Measurements from ENCODE around the gene MFSD1. TPM values are rescaled to one million over a fixed set of nuclear protein-coding genes. Genes with fewer than 3 reads are reported as not detected.

MFSD1 gene
- total and polyA plus RNA-seq, 2 of the 13 experiments (the other 11 are each of a cell fraction or from before 2014, with no cell fraction given), result 17.3 to 37.9 TPM

- no peak overlapping the region for H3K4me2 ChIP-seq (ENCODE audit: low read depth, low read length)
- H3K36me3 ChIP-seq (replicated peaks in 1 of 2; ENCODE audit: control insufficient read depth in 1 of 2, insufficient read depth in 2 of 2, low read length in 2 of 2), result no peaks in the 10 kb centered on the region
- H4K20me1 ChIP-seq (ENCODE audit: insufficient read depth, low read length), result no peaks in the 10 kb centered on the region
- TF ChIP-seq ZNF280D (CRISPR knock-in tag; IDR thresholded peaks at IDR 0.05), result no peak
- no peak for TF ChIP-seq ZNF687 (CRISPR knock-in tag; IDR thresholded peaks at IDR 0.05)
- no peak for TF ChIP-seq ZNF331 (CRISPR knock-in tag; IDR thresholded peaks at IDR 0.05)
- TF ChIP-seq CHCHD3 (CRISPR knock-in tag; IDR thresholded peaks at IDR 0.05), result no peak
- TF ChIP-seq ZMYM3 (CRISPR knock-in tag; IDR thresholded peaks at IDR 0.05), result no peak
- ChIA-PET POLR2A (no interaction called here), CTCF (ENCODE audit: low intra/inter-chr PET ratio, low total read pairs) (interaction anchor here (3.7 kb wide), 1 partner anchor 133 kb away, joined by 28 read pairs; no protein-coding TSS in a partner anchor)
- in situ Hi-C loops (cut with HindIII; ENCODE audit: extremely low pct_ligation_motif_present, low pct_unique_long_range_greater_than_20kb) (loop anchor here (5.0 to 25.0 kb wide), 2 partner anchors 65 to 255 kb away; no protein-coding TSS in a partner anchor), intact Hi-C loops (cut with micrococcal nuclease; ENCODE audit: unreplicated experiment) (no loop called here)
- H3K9me3 ChIP-seq (ENCODE audit: low read length), result no peaks in the 10 kb centered on the region
- H3K4me1 ChIP-seq (ENCODE audit: insufficient read depth, low read length), result 0 out of 2 replicates have a peak, but pooled peaks cover 6% of the 10 kb centered on the region
- BruUV-seq (replicated peaks), result no TSS peak
- no peak overlapping the region for H3K4me3 ChIP-seq (replicated peaks in 1 of 3; ENCODE audit: insufficient read depth in 1 of 3, low read depth in 2 of 3, low read length in 3 of 3)
- no peak overlapping the region for H3K27ac ChIP-seq (ENCODE audit: extremely low read length, insufficient read depth, low read length)
- FAIRE-seq (no peak), DNase-seq (ENCODE audit: low spot score) (no peak), ATAC-seq (no peak)
- H2AFZ ChIP-seq (ENCODE audit: low read length), result no peak overlapping the region
- 22% methylated on average over 8 of the region's 8 CpGs for WGBS (ENCODE audit: low lambda C conversion rate)
- no peak overlapping the region for H3K9ac ChIP-seq (ENCODE audit: insufficient read depth, low read depth, low read length)
- no peaks in the 10 kb centered on the region for H3K27me3 ChIP-seq (ENCODE audit: control insufficient read depth in 1 of 2, insufficient read depth in 2 of 2, low read length in 2 of 2)
- no peaks in the 10 kb centered on the region for H3K79me2 ChIP-seq (ENCODE audit: insufficient read depth, low read length)
These were observed 9.1 kb upstream of the MFSD1 start for GRCh38 chr3:158792709-158793108.

Data from HepG2 (cell line).